Activated CD4-positive, alpha-beta memory T cell treated with anti-CD3 and anti-CD28 coated beads, Interleukin-2, amount 10 ng/mL, durations not matched to agents 7 days and 5 days (primary cell): ENCODE measurements around the gene WT1. TPM values are rescaled to one million over a fixed set of nuclear protein-coding genes. Genes with fewer than 3 reads are reported as not detected.

Experiments
- CTCF ChIA-PET: fragments of 350-600 bp; sonication (Branson Sonifier 250); formaldehyde crosslinking; loops from one replicate; lab custom pipeline; 2021; ENCODE audit warnings: antibody characterized with exemption, inconsistent platforms; lab: Charles Lee
- POLR2A ChIA-PET: fragments of 350-600 bp; sonication (Branson Sonifier 250); formaldehyde crosslinking; loops from one replicate; lab custom pipeline; 2021; ENCODE audit warnings: antibody characterized with exemption; lab: Charles Lee
- DNase-seq: peaks from one replicate; pipeline ENCODE4 v3.0.0-alpha.2; 2020
- H3K27ac Mint-ChIP-seq: one replicate; pipeline ENCODE4 v1.8.0; 2021; ENCODE audit warnings: mild to moderate bottlenecking, mixed read lengths
- H3K27me3 Mint-ChIP-seq: one replicate; pipeline ENCODE4 v1.8.0; 2021; ENCODE audit warnings: mixed read lengths
- H3K36me3 Mint-ChIP-seq: one replicate; pipeline ENCODE4 v1.8.0; 2021; ENCODE audit warnings: low read depth, mixed read lengths
- H3K4me1 Mint-ChIP-seq: one replicate; pipeline ENCODE4 v1.8.0; 2021; ENCODE audit warnings: mixed read lengths
- H3K4me3 Mint-ChIP-seq: one replicate; pipeline ENCODE4 v1.8.0; 2021; ENCODE audit warnings: mild to moderate bottlenecking, mixed read lengths
- H3K9me3 Mint-ChIP-seq: one replicate; pipeline ENCODE4 v1.8.0; 2021; ENCODE audit warnings: mixed read lengths
- total RNA-seq, 2 experiments: library from RNA; stranded (reverse); gene quantifications; one replicate each; pipeline ENCODE4 v1.2.3, GENCODE V29; 2021

WT1 gene
- total RNA-seq, 2 experiments from 2014 or later = not detected

DNA sequence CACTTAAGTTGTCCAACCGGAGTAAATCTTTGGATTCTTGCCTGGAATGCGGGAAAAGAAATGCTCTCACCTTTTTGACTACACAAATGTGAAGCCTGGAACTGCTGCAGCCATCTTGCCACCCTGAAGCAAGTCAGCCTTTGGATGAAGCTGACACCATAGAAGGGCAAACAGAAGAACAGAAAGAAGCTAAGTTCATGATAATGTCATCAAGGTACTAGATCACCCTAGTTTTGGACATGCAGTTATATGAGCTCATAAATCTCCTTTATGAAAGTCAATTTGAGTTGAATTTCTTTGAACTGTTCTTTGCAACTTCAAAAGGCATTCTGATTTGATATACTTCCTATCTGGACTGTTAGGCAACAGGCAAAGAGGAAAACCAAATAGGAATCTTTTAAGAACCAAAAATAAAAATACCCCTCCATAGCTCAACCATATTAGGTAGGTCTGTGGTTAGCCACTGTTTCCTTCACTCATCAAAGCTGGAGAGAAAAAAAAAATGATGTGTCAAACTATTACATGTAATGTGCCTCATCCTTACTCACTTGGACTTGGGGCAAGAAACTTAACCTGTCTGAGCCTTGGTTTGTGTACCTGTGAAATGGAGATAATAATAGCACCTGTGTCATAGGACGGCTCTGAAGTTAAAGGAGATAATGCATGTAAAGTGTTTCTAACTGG is 91.9 kb downstream of the WT1 start:
- peaks cover 12% of the 10 kb centered on the region for H3K27me3 Mint-ChIP-seq

DNA sequence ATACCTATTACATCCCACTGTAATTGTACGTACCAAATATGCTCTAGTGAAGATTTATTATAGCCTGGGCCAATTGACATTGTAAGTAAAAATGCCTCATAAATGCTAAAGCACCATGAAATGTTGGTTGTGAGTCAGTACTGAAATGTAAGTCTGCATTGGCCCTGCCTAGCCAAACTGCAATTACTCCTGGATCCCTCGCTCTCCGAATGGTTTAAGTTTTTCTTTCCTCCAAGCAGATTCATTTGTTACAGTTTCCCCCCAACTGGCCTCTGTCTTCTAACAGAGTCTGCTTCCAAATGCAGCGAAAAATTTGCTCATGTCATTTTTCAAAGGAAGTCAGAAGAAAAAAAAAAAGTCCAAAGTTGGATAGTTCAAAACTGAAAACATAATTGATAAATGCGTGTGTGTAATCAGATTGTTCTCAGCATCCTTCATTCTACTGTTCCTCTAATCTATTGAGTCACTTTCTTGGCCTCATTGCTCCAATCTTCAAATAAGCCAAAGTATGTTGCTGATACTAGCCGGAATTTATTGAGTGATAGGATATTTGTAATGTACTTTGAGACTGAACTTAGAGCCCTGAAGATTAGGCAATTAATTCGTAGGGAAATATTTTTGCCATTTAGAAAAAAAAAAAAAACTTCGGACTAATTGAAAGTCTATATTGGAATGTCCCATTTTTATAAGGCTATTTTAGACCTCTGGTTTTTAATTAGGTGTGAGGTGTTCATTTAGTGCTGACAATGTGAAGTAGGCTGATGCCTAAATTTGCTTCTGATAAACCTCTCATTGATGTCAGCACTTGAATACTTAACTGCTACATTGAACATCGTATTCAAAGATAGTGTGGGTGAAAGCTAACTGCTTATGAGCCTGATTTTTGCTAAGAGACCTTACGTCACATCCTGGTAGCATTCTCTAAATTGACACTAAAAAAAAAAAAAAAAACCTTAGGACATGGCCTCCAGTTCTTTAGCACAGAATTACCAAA is 93.4 kb downstream of the WT1 start:
- CTCF ChIA-PET = interaction anchor here (1.3 kb wide), 1 partner anchor 19 kb away, joined by 4 read pairs; no protein-coding TSS in a partner anchor
- POLR2A ChIA-PET = no interaction called here
- no peak overlapping the region for H3K27ac Mint-ChIP-seq
- DNase-seq = no peak
- no peak overlapping the region for H3K4me3 Mint-ChIP-seq
- peaks cover 8% of the 10 kb centered on the region for H3K4me1 Mint-ChIP-seq
- H3K36me3 Mint-ChIP-seq = no peaks in the 10 kb centered on the region
- peaks cover 18% of the 10 kb centered on the region for H3K27me3 Mint-ChIP-seq
- no peaks in the 10 kb centered on the region for H3K9me3 Mint-ChIP-seq

More for the DNA sequence above, 91.9 kb downstream of the WT1 start:
- no peaks in the 10 kb centered on the region for H3K9me3 Mint-ChIP-seq
- H3K36me3 Mint-ChIP-seq = no peaks in the 10 kb centered on the region
- DNase-seq = no peak
- H3K27ac Mint-ChIP-seq = no peak overlapping the region
- peaks cover 8% of the 10 kb centered on the region for H3K4me1 Mint-ChIP-seq
- CTCF ChIA-PET = interaction anchor here (0.6 to 1.6 kb wide), 3 partner anchors 9 to 22 kb away, joined by 3 to 7 read pairs (median 5); no protein-coding TSS in a partner anchor
- POLR2A ChIA-PET = interaction anchor here (1.2 kb wide), 1 partner anchor 10 kb away, joined by 3 read pairs; no protein-coding TSS in a partner anchor
- H3K4me3 Mint-ChIP-seq = no peak overlapping the region

DNA sequence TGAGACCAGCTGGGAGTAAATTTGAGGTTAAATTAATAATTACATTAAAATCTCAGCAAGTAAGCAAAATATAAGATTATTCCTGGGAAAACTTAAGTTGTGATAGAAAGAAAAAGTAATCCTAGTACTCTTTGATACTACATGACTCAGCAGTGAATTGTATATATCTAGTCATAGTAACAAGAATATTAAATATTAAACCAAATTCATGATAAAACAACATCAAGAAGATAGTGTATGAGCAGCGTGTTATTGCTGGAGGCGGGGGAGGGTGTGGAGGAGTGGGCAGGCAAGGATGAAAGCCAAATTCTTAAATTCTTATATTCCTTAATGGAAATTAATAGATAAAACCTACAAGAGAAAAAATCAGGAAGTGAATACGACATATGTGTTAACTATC is 95.2 kb downstream of the WT1 start:
- no peak overlapping the region for H3K27ac Mint-ChIP-seq
- DNase-seq = no peak
- H3K36me3 Mint-ChIP-seq = no peaks in the 10 kb centered on the region
- peaks cover 16% of the 10 kb centered on the region for H3K27me3 Mint-ChIP-seq
- H3K9me3 Mint-ChIP-seq = no peaks in the 10 kb centered on the region
- ChIA-PET POLR2A (no interaction called here), CTCF (interaction anchor here (1.3 kb wide), 1 partner anchor 17 kb away, joined by 4 read pairs; no protein-coding TSS in a partner anchor)
- H3K4me3 Mint-ChIP-seq = no peak overlapping the region
- peaks cover 8% of the 10 kb centered on the region for H3K4me1 Mint-ChIP-seq

Other genes with a start within 250 kb of the WT1 start
- 100 to 1,000 TPM; 246 to 249 TPM for gene EIF3M, start 148.3 kb upstream of the WT1 start, total RNA-seq